Brain microvascular endothelial cell (primary cell): ENCODE results near the gene LATS2.

Experiments
- DNase-seq: peaks from one replicate; pipeline ENCODE4 v3.0.0-alpha.2; 2020
- H3K27ac ChIP-seq: fragments of 250-450 bp; sonication (Bioruptor Pico); 2 replicates; pipeline ENCODE4 v1.5.1; 2020; ENCODE audit warnings: mild to moderate bottlenecking, moderate library complexity
- H3K27me3 ChIP-seq: fragments of 250-450 bp; sonication (Bioruptor Pico); replicated peaks from 2 replicates; pipeline ENCODE4 v1.5.1; 2020; ENCODE audit warnings: mild to moderate bottlenecking
- H3K36me3 ChIP-seq: fragments of 250-450 bp; sonication (Bioruptor Pico); replicated peaks from 2 replicates; pipeline ENCODE4 v1.5.1; 2020; ENCODE audit warnings: mild to moderate bottlenecking
- H3K4me3 ChIP-seq: 2 replicates; pipeline ENCODE4 v1.5.1; 2011; ENCODE audit warnings: low read depth, mild to moderate bottlenecking, control low read depth, low read length, moderate library complexity
- in situ Hi-C: cut with HindIII; loops from 2 replicates; pipeline ENCODE4 v1.10.0; 2017; ENCODE audit warnings: low sequenced_read_pairs, low pct_ligation_motif_present
- TF ChIP-seq, protein P1 (sequence below): IDR thresholded peaks from 2 replicates; pipeline ENCODE4 v1.5.1; 2011; ENCODE audit warnings: low read depth, mild to moderate bottlenecking, moderate library complexity, low read length, control low read depth, inconsistent platforms; ENCODE audit errors: missing control alignments

Gene LATS2

DNA sequence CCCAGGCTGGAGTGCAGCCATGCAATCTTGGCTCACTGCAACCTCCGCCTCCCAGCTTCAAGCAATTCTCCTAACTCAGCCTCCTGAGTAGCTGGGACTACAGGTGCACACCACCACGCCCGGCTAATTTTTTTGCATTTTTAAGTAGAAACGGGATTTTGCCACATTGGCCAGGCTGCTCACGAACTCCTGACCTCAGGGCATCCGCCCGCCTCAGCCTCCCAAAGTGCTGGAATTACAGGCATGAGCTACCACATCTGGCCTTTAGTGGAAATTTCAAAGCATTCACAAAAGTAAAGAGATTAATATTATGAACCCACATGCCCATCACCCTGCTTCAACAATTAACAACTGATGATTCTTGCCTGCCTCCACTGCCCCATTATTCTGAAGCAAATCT is 20.5 kb upstream of the LATS2 start:
- H3K36me3 ChIP-seq = no peaks in the 10 kb centered on the region
- H3K27me3 ChIP-seq = no peaks in the 10 kb centered on the region
- TF ChIP-seq, protein P1, sequence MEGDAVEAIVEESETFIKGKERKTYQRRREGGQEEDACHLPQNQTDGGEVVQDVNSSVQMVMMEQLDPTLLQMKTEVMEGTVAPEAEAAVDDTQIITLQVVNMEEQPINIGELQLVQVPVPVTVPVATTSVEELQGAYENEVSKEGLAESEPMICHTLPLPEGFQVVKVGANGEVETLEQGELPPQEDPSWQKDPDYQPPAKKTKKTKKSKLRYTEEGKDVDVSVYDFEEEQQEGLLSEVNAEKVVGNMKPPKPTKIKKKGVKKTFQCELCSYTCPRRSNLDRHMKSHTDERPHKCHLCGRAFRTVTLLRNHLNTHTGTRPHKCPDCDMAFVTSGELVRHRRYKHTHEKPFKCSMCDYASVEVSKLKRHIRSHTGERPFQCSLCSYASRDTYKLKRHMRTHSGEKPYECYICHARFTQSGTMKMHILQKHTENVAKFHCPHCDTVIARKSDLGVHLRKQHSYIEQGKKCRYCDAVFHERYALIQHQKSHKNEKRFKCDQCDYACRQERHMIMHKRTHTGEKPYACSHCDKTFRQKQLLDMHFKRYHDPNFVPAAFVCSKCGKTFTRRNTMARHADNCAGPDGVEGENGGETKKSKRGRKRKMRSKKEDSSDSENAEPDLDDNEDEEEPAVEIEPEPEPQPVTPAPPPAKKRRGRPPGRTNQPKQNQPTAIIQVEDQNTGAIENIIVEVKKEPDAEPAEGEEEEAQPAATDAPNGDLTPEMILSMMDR = no peak
- in situ Hi-C loops = no loop called here
- DNase-seq = no peak
- H3K27ac ChIP-seq = no peak overlapping the region
- H3K4me3 ChIP-seq = no peak overlapping the region

DNA sequence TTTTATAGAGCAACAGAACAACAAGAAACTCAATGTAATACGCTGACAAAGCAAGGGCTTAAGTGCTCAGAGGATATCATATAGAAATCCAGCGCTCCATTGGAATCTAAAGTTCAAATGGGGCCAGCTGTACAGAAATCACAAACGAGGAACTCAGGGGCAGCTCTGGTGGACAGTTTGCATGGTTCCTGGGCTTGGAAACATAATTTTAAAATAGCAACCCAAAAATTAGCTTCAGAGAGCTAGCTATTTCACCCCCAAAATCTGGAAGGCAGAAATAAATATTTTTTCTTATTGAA is 19.2 kb upstream of the LATS2 start:
- peak overlapping the region; percentile 74 for H3K27ac ChIP-seq
- no peak for DNase-seq
- no peaks in the 10 kb centered on the region for H3K36me3 ChIP-seq
- in situ Hi-C loops = no loop called here
- no peak overlapping the region for H3K4me3 ChIP-seq
- TF ChIP-seq, protein P1 = no peak
- no peaks in the 10 kb centered on the region for H3K27me3 ChIP-seq

GRCh38 chr13:21079761-21080592 is 18.6 kb upstream of the LATS2 start:
- Histone ChIP-seq H3K36me3 (no peaks in the 10 kb centered on the region), H3K4me3 (peak overlapping the region; percentile 29), H3K27ac (peak overlapping the region; percentile 74), H3K27me3 (no peaks in the 10 kb centered on the region)
- DNase-seq = peak; percentile 89
- in situ Hi-C loops = no loop called here
- TF ChIP-seq, protein P1 = no peak

DNA sequence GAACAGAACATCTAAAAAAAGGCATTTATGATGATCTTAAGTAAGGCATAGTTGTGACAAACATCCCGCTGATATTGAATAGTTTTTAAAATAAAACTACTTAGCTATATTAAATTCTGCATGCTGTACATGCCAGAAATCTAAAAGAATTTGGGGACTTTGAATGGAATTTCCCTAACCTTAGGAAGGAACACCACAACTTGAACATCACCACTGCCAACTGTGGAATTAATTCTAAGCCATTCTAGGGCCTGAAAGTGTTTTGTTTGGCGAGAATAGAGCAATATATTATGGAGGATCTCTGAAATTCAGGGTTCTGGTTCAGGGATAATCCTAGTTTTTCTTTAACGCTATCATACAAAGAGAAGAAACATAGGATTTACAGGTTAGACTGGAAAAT is 17.8 kb upstream of the LATS2 start:
- in situ Hi-C loops = no loop called here
- Histone ChIP-seq H3K27ac (peak overlapping the region; percentile 74), H3K36me3 (no peaks in the 10 kb centered on the region), H3K4me3 (no peak overlapping the region), H3K27me3 (no peaks in the 10 kb centered on the region)
- DNase-seq = no peak
- TF ChIP-seq, protein P1 = no peak

DNA sequence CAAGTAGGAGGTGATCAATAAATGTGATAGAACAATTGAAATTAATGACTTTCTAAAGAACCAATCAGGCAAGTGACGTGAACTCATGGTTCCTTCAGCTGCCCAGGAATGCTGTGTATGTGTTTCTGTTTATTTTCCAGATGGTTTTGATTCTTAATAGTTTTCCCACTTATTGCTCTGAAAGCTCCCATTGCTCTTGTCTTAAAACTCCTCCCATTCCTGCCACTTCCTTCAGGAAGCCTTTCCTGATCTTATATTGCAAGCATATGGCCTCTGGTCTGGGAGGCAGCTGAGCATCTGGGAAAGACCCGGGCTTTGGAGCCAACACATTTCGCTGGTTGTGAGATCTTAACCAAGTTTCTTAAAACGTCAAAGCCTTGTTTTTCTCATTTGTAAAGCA is 17.1 kb upstream of the LATS2 start:
- Histone ChIP-seq H3K4me3 (no peak overlapping the region), H3K36me3 (no peaks in the 10 kb centered on the region), H3K27me3 (no peaks in the 10 kb centered on the region), H3K27ac (peak overlapping the region; percentile 74)
- in situ Hi-C loops = no loop called here
- no peak for DNase-seq
- TF ChIP-seq, protein P1 = no peak

GRCh38 chr13:21077788-21078353 is 16.5 kb upstream of the LATS2 start:
- H3K27ac ChIP-seq = no peak overlapping the region
- no peak for DNase-seq
- TF ChIP-seq, protein P1 = no peak

More at GRCh38 chr13:21077788-21078353, 16.5 kb upstream of the LATS2 start:
- Histone ChIP-seq H3K4me3 (no peak overlapping the region), H3K36me3 (no peaks in the 10 kb centered on the region), H3K27me3 (no peaks in the 10 kb centered on the region)
- in situ Hi-C loops = no loop called here
